Muscle layer of duodenum (tissue), 2 donors: Measurements from ENCODE around the gene B3GNT2.

Experiments used
- H3K27ac ChIP-seq: one replicate; pipeline ENCODE4 v1.7.0; 2013; ENCODE audit warnings: mild to moderate bottlenecking, low read length
- H3K27me3 ChIP-seq: one replicate; pipeline ENCODE4 v1.7.0; 2013; ENCODE audit warnings: low read depth, mild to moderate bottlenecking, control low read depth, low read length
- H3K36me3 ChIP-seq, 2 donors: one replicate each; pipeline ENCODE4 v1.7.0; 2013; ENCODE audit warnings: low read length in 2 of 2, control low read depth in 1 of 2, mild to moderate bottlenecking in 1 of 2; ENCODE audit not compliant: insufficient read depth in 2 of 2, control insufficient read depth in 1 of 2
- H3K4me1 ChIP-seq, 2 donors: one replicate each; pipeline ENCODE4 v1.7.0; 2013; ENCODE audit warnings: low read length in 2 of 2, mild to moderate bottlenecking in 2 of 2, control low read depth in 1 of 2, moderate library complexity in 1 of 2; ENCODE audit not compliant: insufficient read depth in 2 of 2, control insufficient read depth in 1 of 2
- H3K4me3 ChIP-seq, 2 donors: one replicate each; pipeline ENCODE4 v1.7.0; 2013; ENCODE audit warnings: low read length in 2 of 2, low read depth in 1 of 2, mild to moderate bottlenecking in 1 of 2
- H3K9me3 ChIP-seq, 2 donors: one replicate each; pipeline ENCODE4 v1.7.0; 2013; ENCODE audit warnings: low read length in 2 of 2, control low read depth in 1 of 2, mild to moderate bottlenecking in 1 of 2; ENCODE audit not compliant: control insufficient read depth in 1 of 2
- donor health status: healthy.

The B3GNT2 gene

GRCh38 chr2:62222674-62223073 is 26.8 kb downstream of the B3GNT2 start:
- peaks cover 0 to 23% of the 10 kb centered on the region in 2 donors for H3K36me3 ChIP-seq
- no peak overlapping the region for H3K27ac ChIP-seq
- peaks cover 4 to 10% of the 10 kb centered on the region in 2 donors for H3K4me1 ChIP-seq
- H3K27me3 ChIP-seq: no peaks in the 10 kb centered on the region
- H3K9me3 ChIP-seq: peaks cover 0 to 4% of the 10 kb centered on the region in 2 donors
- no peak overlapping the region for H3K4me3 ChIP-seq

GRCh38 chr2:62224976-62225375 is 29.1 kb downstream of the B3GNT2 start:
- no peaks in the 10 kb centered on the region for H3K27me3 ChIP-seq
- peaks cover 4 to 9% of the 10 kb centered on the region in 2 donors for H3K4me1 ChIP-seq
- H3K4me3 ChIP-seq: no peak overlapping the region
- no peak overlapping the region for H3K27ac ChIP-seq
- peaks cover 0 to 23% of the 10 kb centered on the region in 2 donors for H3K36me3 ChIP-seq
- no peaks in the 10 kb centered on the region for H3K9me3 ChIP-seq

DNA sequence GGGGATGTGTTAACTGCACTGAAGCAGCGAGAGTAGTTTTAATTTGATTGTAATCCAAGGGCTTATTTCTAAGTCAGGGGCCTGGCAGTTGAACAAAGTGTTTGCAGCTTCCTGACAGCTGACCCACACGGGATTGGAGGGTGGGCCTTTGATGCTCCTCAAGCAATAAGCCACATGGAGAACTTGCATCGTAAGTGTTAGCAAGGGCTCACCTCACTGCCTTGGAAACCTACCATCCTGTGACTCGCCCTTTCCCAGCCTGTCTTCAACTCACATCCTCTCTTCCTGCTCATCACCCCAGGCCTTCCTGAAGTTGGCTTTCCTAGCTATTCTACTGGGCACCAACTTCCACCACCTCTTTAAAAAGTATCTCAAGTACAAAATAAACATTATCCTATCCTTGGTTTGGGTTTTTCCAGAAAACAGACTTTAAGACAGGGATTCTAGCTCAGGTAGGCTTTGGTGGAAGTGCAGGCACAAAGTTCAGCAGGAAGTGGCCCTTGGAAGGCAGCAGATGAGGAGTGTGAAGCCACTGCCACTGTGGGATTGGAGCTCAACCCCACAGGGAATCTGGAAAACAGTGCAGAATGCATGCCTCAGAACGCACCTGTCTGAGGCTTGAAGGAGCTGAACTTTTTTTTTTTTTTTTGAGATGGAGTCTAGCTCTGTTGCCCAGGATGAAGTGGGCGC is 31.6 kb downstream of the B3GNT2 start:
- Histone ChIP-seq H3K4me1 (no peaks in the 10 kb centered on the region), H3K27me3 (no peaks in the 10 kb centered on the region), H3K9me3 (no peaks in the 10 kb centered on the region), H3K36me3 (peaks cover 0 to 19% of the 10 kb centered on the region in 2 donors), H3K4me3 (no peak overlapping the region), H3K27ac (no peak overlapping the region)

DNA sequence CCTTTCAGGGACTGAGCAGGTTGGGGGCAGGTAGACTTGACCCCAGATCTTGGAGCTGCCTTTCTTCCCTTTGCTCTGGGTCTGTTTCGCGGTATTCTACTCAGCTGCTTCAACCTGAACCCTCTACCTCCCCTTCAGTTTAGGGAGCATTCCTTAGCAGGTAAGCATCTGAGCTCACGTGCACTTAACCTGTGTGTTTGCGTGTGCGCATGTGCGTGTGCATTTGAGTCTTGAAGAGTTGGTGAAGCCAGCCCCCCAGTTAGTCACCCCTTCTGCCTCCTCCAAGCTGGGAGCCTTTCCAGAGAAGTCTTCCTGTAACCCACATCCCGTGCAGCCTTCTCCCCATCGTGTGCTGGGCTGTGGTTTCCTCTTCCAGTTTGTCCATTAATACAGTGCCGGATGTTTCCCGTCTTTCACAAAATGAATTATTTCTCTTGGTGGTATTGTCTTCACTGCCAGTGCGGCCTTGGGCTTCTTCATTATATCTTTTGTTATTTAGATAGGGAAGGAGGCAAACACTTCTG is 33.2 kb downstream of the B3GNT2 start:
- Histone ChIP-seq H3K9me3 (no peaks in the 10 kb centered on the region), H3K4me3 (no peak overlapping the region), H3K36me3 (peaks cover 0 to 17% of the 10 kb centered on the region in 2 donors), H3K27ac (no peak overlapping the region), H3K4me1 (no peaks in the 10 kb centered on the region), H3K27me3 (no peaks in the 10 kb centered on the region)

DNA sequence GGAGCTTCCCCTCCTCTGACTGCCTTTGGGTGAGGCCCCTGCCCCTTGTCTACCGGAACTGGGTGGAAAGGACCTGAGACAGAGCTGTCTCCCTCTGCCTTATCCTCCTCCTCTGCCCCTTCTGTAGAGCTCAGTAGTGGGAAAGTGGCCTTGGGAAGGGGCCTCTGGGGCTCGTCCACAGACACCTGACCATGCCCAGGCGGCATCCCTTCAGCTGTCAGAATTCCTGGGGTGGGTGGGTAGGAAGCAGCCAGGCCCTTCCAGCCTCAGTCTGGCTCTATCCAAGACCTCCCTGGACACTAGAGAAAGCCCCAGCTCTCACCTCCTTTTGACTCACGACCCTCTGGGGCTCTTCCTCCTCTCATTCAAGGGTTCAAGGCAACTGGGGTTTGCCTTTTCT is 35.6 kb downstream of the B3GNT2 start:
- H3K36me3 ChIP-seq: no peaks in the 10 kb centered on the region
- H3K27me3 ChIP-seq: no peaks in the 10 kb centered on the region
- H3K9me3 ChIP-seq: no peaks in the 10 kb centered on the region
- H3K4me3 ChIP-seq: no peak overlapping the region
- no peaks in the 10 kb centered on the region for H3K4me1 ChIP-seq
- no peak overlapping the region for H3K27ac ChIP-seq

- Histone ChIP-seq H3K27me3 (no peaks in the 10 kb centered on the region), H3K36me3 (no peaks in the 10 kb centered on the region), H3K4me3 (no peak overlapping the region), H3K27ac (no peak overlapping the region), H3K9me3 (no peaks in the 10 kb centered on the region), H3K4me1 (no peaks in the 10 kb centered on the region)
These were observed 39.1 kb downstream of the B3GNT2 start for GRCh38 chr2:62234755-62235655.

DNA sequence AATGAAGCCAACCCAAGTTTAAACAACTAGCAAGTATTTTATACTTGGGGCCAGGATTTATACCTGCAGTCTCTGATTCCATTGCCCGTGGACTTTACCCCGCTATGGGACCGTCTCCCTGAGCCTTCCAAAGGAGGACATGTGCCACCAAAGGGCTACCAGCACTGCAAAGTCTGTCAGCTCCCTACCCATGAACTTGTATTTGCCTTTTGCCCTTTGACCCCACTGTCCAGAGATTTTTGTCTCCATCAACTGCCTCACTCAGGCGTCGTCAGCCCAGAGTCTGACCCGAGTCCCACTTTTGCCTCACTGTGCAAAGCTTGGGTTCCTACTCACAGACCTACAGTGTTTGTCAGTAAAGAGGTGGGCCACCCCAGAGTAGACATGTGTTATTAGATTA is 40.6 kb downstream of the B3GNT2 start:
- Histone ChIP-seq H3K36me3 (no peaks in the 10 kb centered on the region), H3K4me3 (no peak overlapping the region), H3K27me3 (no peaks in the 10 kb centered on the region), H3K9me3 (no peaks in the 10 kb centered on the region), H3K4me1 (no peaks in the 10 kb centered on the region), H3K27ac (no peak overlapping the region)

GRCh38 chr2:62238236-62238635 is 42.3 kb downstream of the B3GNT2 start:
- Histone ChIP-seq H3K4me1 (no peaks in the 10 kb centered on the region), H3K27me3 (no peaks in the 10 kb centered on the region), H3K9me3 (no peaks in the 10 kb centered on the region), H3K27ac (no peak overlapping the region), H3K36me3 (no peaks in the 10 kb centered on the region), H3K4me3 (no peak overlapping the region)

DNA sequence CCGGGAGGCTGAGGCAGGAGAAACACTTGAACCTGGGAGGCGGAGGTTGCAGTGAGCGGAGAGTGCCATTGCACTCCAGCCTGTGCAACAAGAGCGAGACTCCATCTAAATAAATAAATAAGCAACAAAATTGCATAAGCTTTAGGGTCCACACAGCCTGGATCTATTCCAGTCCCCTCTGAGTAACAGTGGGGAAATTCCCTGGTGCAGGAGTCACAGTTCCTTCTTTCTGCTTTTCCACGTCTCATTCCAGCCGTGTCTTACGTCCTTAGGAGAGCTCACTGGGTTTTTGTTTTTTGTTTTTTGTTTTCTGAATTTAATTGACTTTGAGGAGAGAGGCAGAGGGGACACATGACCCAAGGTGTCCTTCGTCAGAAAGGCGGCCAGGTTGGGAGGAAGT is 44.6 kb downstream of the B3GNT2 start:
- no peaks in the 10 kb centered on the region for H3K36me3 ChIP-seq
- no peaks in the 10 kb centered on the region for H3K27me3 ChIP-seq
- H3K4me3 ChIP-seq: no peak overlapping the region
- H3K9me3 ChIP-seq: no peaks in the 10 kb centered on the region
- H3K27ac ChIP-seq: no peak overlapping the region
- H3K4me1 ChIP-seq: no peaks in the 10 kb centered on the region

- Histone ChIP-seq H3K9me3 (no peaks in the 10 kb centered on the region), H3K36me3 (no peaks in the 10 kb centered on the region), H3K4me3 (no peak overlapping the region), H3K4me1 (no peaks in the 10 kb centered on the region), H3K27me3 (no peaks in the 10 kb centered on the region), H3K27ac (no peak overlapping the region)
These were observed 48.1 kb downstream of the B3GNT2 start for GRCh38 chr2:62243983-62244382.

DNA sequence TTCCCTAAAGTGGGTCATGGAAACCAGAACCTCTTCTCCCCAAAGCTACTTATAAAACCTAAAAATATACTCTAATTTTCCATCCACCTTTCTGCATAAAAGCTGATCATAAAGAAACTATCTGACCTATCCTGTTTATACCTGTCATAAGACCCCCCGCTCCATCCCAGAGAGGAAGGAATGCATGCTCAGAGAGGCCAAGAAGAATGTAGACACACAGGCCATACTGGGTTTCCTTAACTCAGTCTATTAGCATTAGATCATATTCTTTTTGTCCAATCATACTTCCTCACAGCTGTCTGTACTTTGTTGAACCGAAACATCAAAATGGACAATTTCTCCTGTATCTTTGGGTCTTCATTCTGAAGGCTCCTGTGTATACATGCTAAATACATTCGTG is 52.3 kb downstream of the B3GNT2 start:
- Histone ChIP-seq H3K27ac (no peak overlapping the region), H3K27me3 (no peaks in the 10 kb centered on the region), H3K4me3 (no peak overlapping the region), H3K4me1 (no peaks in the 10 kb centered on the region), H3K9me3 (no peaks in the 10 kb centered on the region), H3K36me3 (no peaks in the 10 kb centered on the region)
